PC-9 (cell line): ENCODE measurements around the gene CTAG1A.
A peak's percentile ranks its signal among the peaks of the same experiment; 100 is the strongest.
"Not testable (repeated sequence)": the region's sequence is repeated elsewhere in the genome, so short reads cannot be mapped to it uniquely, and the experiment has no call there.

ENCODE experiments used
- EZH2 ChIP-seq: fragments of 200-600 bp; sonication (generic); IDR thresholded peaks from 2 replicates; pipeline ENCODE4 v1.8.0; 2017; ENCODE audit warnings: antibody characterized with exemption, low read depth
- TF ChIP-seq, protein P1 (sequence below): fragments of 200-600 bp; sonication (generic); conservative IDR thresholded peaks from 2 replicates; pipeline ENCODE4 v1.6.1; 2017; ENCODE audit warnings: mixed run types, antibody characterized with exemption, mild to moderate bottlenecking, moderate library complexity

DNA sequence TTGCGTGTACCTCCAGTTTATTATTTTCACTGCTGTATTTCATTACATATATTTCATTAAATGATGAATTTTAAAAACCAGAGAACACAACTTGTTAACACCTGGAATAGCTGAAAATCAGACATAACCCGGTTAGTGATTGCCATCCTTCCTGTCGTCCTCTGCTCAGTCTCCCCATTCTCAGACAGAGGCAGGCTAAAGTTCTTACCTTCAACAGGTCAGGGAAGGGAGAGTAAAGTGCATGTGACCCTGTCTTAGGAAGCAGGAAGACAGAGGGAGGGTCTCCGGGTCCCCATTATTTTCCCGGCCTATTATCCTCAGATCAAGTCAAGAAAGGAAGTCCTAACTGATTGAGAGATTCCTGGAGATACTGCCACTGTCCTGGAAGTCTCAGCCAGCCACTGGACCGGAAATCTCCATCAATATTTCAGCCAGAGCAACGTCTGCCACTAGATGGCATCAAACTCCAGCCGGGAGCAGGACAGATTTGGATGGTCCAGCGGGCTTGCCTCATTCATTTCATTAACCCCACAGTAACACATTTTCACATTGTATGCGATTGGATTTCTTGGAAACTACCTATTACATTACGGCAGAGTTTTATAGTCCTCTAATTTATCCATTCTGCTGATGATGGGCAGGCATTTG is 36.0 kb downstream of the CTAG1A start:
- TF ChIP-seq, protein P1, sequence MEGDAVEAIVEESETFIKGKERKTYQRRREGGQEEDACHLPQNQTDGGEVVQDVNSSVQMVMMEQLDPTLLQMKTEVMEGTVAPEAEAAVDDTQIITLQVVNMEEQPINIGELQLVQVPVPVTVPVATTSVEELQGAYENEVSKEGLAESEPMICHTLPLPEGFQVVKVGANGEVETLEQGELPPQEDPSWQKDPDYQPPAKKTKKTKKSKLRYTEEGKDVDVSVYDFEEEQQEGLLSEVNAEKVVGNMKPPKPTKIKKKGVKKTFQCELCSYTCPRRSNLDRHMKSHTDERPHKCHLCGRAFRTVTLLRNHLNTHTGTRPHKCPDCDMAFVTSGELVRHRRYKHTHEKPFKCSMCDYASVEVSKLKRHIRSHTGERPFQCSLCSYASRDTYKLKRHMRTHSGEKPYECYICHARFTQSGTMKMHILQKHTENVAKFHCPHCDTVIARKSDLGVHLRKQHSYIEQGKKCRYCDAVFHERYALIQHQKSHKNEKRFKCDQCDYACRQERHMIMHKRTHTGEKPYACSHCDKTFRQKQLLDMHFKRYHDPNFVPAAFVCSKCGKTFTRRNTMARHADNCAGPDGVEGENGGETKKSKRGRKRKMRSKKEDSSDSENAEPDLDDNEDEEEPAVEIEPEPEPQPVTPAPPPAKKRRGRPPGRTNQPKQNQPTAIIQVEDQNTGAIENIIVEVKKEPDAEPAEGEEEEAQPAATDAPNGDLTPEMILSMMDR: 0 out of 2 replicates have a peak, but pooled peaks have one; percentile 23
- not testable (repeated sequence) for TF ChIP-seq EZH2
